ENCODE measurements around the gene TEX28. TPM values are rescaled to one million over a fixed set of nuclear protein-coding genes. Genes with fewer than 3 reads are reported as not detected.
"Not testable (repeated sequence)": the region's sequence is repeated elsewhere in the genome, so short reads cannot be mapped to it uniquely, and the experiment has no call there.

Gene TEX28
- total RNA-seq, 2 donors from 2014 or later: not detected

- DNase-seq; intact Hi-C loops (cut with DNase I); ATAC-seq: not testable (repeated sequence)
Measured at GRCh38 chrX:154263072-154263471, 31.9 kb downstream of the TEX28 start.

- intact Hi-C loops (cut with DNase I); ATAC-seq; DNase-seq: not testable (repeated sequence)
Measured at GRCh38 chrX:154258711-154259110, 36.2 kb downstream of the TEX28 start.

GRCh38 chrX:154257282-154257681 is 37.6 kb downstream of the TEX28 start, which contains the start of gene OPN1MW3:
Gene OPN1MW3, plus strand, starts transcription at chrX:154257582. Its CDS starts 38 bp downstream, at chrX:154257620.
- DNase-seq; ATAC-seq; intact Hi-C loops (cut with DNase I): not testable (repeated sequence)

- intact Hi-C loops (cut with DNase I); DNase-seq; ATAC-seq: not testable (repeated sequence)
Measured at GRCh38 chrX:154248076-154248475, 46.8 kb downstream of the TEX28 start.

GRCh38 chrX:154247377-154248045 is 47.4 kb downstream of the TEX28 start:
- intact Hi-C loops (cut with DNase I); DNase-seq: not testable (repeated sequence)
- ATAC-seq: peak; percentile 91 to 94

- ATAC-seq, DNase-seq: not testable (repeated sequence)
Measured at GRCh38 chrX:154239982-154240503, 54.9 kb downstream of the TEX28 start.

GRCh38 chrX:154238939-154239559 is 55.9 kb downstream of the TEX28 start:
- peak; percentile 8 for DNase-seq
- ATAC-seq; intact Hi-C loops (cut with DNase I): not testable (repeated sequence)

More at GRCh38 chrX:154239982-154240503, 54.9 kb downstream of the TEX28 start:
- intact Hi-C loops (cut with DNase I): not testable (repeated sequence)

GRCh38 chrX:154233620-154234019 is 61.3 kb downstream of the TEX28 start:
- DNase-seq; intact Hi-C loops (cut with DNase I); ATAC-seq: not testable (repeated sequence)

GRCh38 chrX:154231443-154231842 is 63.5 kb downstream of the TEX28 start:
- ATAC-seq: peak in 1 of 2 donors; percentile 82
- DNase-seq; intact Hi-C loops (cut with DNase I): not testable (repeated sequence)

GRCh38 chrX:154226706-154227105 is 68.2 kb downstream of the TEX28 start:
- ATAC-seq; DNase-seq; intact Hi-C loops (cut with DNase I): not testable (repeated sequence)

- ATAC-seq; DNase-seq; intact Hi-C loops (cut with DNase I): not testable (repeated sequence)
Measured at GRCh38 chrX:154225292-154225691, 69.6 kb downstream of the TEX28 start.

Other genes starting within 250 kb of the TEX28 start
- 10 to 100 TPM; 35.4 to 42.4 TPM for gene MECP2, start 197.4 kb downstream of the TEX28 start, total RNA-seq
- not detected for gene OPN1LW, start 150.9 kb downstream of the TEX28 start, total RNA-seq
- gene OPN1MW, start 112.5 kb downstream of the TEX28 start, total RNA-seq: not detected
- not detected for gene OPN1MW2, start 75.4 kb downstream of the TEX28 start, total RNA-seq
- gene OPN1MW3, start 37.5 kb downstream of the TEX28 start, total RNA-seq: not detected
- 1 to 10 TPM; 4.1 to 7.0 TPM for gene TKTL1, start 671 bp upstream of the TEX28 start, total RNA-seq
- gene FLNA, start 79.5 kb upstream of the TEX28 start, total RNA-seq: 100 to 1,000 TPM; 406 to 476 TPM
- gene EMD, start 84.2 kb upstream of the TEX28 start, total RNA-seq: 10 to 100 TPM; 54.5 to 70.9 TPM
- 1,000 to 10,000 TPM; 2,090 to 2,230 TPM for gene RPL10, start 103.3 kb upstream of the TEX28 start, total RNA-seq
- 10 to 100 TPM; 41.9 to 42.8 TPM for gene DNASE1L1, start 114.1 kb upstream of the TEX28 start, total RNA-seq
- 10 to 100 TPM; 36.6 to 41.2 TPM for gene TAFAZZIN, start 116.4 kb upstream of the TEX28 start, total RNA-seq
- 10 to 100 TPM; 70.8 to 86.0 TPM for gene ATP6AP1, start 133.6 kb upstream of the TEX28 start, total RNA-seq
- gene GDI1, start 142.0 kb upstream of the TEX28 start, total RNA-seq: 10 to 100 TPM; 76.8 to 98.5 TPM
- gene FAM50A, start 149.0 kb upstream of the TEX28 start, total RNA-seq: 10 to 100 TPM; 48.7 to 58.9 TPM
- gene PLXNA3, start 163.2 kb upstream of the TEX28 start, total RNA-seq: 10 to 100 TPM; 24.0 to 28.1 TPM
- gene LAGE3, start 184.2 kb upstream of the TEX28 start, total RNA-seq: 10 to 100 TPM; 17.7 TPM
- 10 to 100 TPM; 44.4 to 48.4 TPM for gene UBL4A, start 191.5 kb upstream of the TEX28 start, total RNA-seq
- gene SLC10A3, start 195.5 kb upstream of the TEX28 start, total RNA-seq: 10 to 100 TPM; 15.1 to 18.4 TPM
- 10 to 100 TPM; 44.4 to 51.0 TPM for gene FAM3A, start 221.1 kb upstream of the TEX28 start, total RNA-seq